Transverse colon (tissue), 4 donors: Measurements from ENCODE around the gene RHOT1. TPM values are rescaled to one million over a fixed set of nuclear protein-coding genes. Genes with fewer than 3 reads are reported as not detected.

ENCODE experiments used
- DNase-seq: peaks from one replicate; pipeline ENCODE4 v3.0.0-alpha.2; 2019
- H3K27ac ChIP-seq, 4 donors: fragments of 200-600 bp; sonication (generic); 2 replicates each; pipeline ENCODE4 v1.5.1; 2016 to 2018; ENCODE audit warnings: inconsistent platforms in 4 of 4
- H3K27me3 ChIP-seq: fragments of 200-600 bp; sonication (generic); 2 replicates; pipeline ENCODE4 v1.5.1; 2017; ENCODE audit warnings: inconsistent platforms
- H3K36me3 ChIP-seq, 4 donors: fragments of 200-600 bp; sonication (generic); 2 replicates each; pipeline ENCODE4 v1.5.1; 2017 to 2019; ENCODE audit warnings: inconsistent platforms in 4 of 4
- H3K4me1 ChIP-seq, 4 donors: fragments of 200-600 bp; sonication (generic); 2 replicates each; pipeline ENCODE4 v1.5.1; 2017 to 2020; ENCODE audit warnings: inconsistent platforms in 4 of 4
- H3K4me3 ChIP-seq, 4 donors: fragments of 200-600 bp; sonication (generic); 1 replicate in 1 of 4; 2 replicates in 3 of 4; pipeline versions ENCODE4 v1.5.1 to v1.6.1; 2017 to 2019; ENCODE audit warnings: inconsistent platforms in 4 of 4
- H3K9me3 ChIP-seq, 2 donors: fragments of 200-600 bp; sonication (generic); 2 replicates each; pipeline ENCODE4 v1.5.1; 2017 to 2019; ENCODE audit warnings: inconsistent platforms in 2 of 2
- EP300 ChIP-seq: sonication (generic); formaldehyde crosslinking; IDR thresholded peaks from one replicate; pipeline ENCODE4 v1.6.1; 2017; ENCODE audit warnings: antibody characterized with exemption, low read depth
- POLR2A ChIP-seq: fragments of 450-650 bp; IDR thresholded peaks from one replicate; pipeline ENCODE4 v1.6.1; 2016; ENCODE audit warnings: antibody characterized with exemption, mild to moderate bottlenecking, moderate library complexity
- POLR2AphosphoS5 ChIP-seq, 3 donors: sonication (generic); formaldehyde crosslinking; IDR thresholded peaks; one replicate each; pipeline ENCODE4 v1.6.1; 2016; ENCODE audit warnings: antibody characterized with exemption in 3 of 3
- WGBS, 2 donors: methylation state at CpG; one replicate each; pipeline ENCODE4 v1.1.5; 2018; ENCODE audit warnings: low coverage in 1 of 2; 5-methylcytosine and 5-hydroxymethylcytosine counted together
- in situ Hi-C, 4 donors: fragments of 200-750 bp; cut with MboI; loops; one replicate each; pipeline versions ENCODE4 v1.15.0 to v1.15.1; 2017; ENCODE audit warnings: low sequenced_read_pairs in 3 of 4, low pct_ligation_motif_present in 1 of 4, low pct_unique_long_range_greater_than_20kb in 1 of 4
- intact Hi-C: fragments of 100-400 bp; cut with DNase I; formaldehyde crosslinking; loops from one replicate; pipeline ENCODE4 v1.15.1; 2023; ENCODE audit warnings: low total_unique reads
- total RNA-seq, 4 donors: library from RNA; depleted of rRNA; stranded (reverse); fragments of >200 nt; gene quantifications; one replicate each; pipeline ENCODE4 v1.1.0, GENCODE V29; 2016
- TF ChIP-seq, protein P1 (sequence below), 5 experiments: fragments of 200-600 bp in 3 of 5; fragments of 450-650 bp in 2 of 5; sonication (generic) in 3 of 5; IDR thresholded peaks; 1 replicate in 2 of 5; 2 replicates in 3 of 5; pipeline ENCODE4 v1.5.1; 2016 to 2017; ENCODE audit warnings: antibody characterized with exemption in 5 of 5, inconsistent platforms in 3 of 5, mild to moderate bottlenecking in 2 of 5, moderate library complexity in 1 of 5

Gene RHOT1
- total RNA-seq, 4 donors from 2014 or later: 10.5 to 43.3 (median 30.8) TPM

- no peak for DNase-seq
- intact Hi-C loops (no loop called here), in situ Hi-C loops (no loop called here)
- Histone ChIP-seq H3K27me3 (no peaks in the 10 kb centered on the region), H3K4me1 (peaks cover 0 to 8% (median 3%) of the 10 kb centered on the region in 4 donors), H3K27ac (no peak overlapping the region), H3K9me3 (no peaks in the 10 kb centered on the region), H3K36me3 (peaks cover 0 to 4% (median 0%) of the 10 kb centered on the region in 4 donors), H3K4me3 (no peak overlapping the region)
- no peak for TF ChIP-seq POLR2AphosphoS5 (IDR thresholded peaks at IDR 0.05)
- TF ChIP-seq, protein P1, sequence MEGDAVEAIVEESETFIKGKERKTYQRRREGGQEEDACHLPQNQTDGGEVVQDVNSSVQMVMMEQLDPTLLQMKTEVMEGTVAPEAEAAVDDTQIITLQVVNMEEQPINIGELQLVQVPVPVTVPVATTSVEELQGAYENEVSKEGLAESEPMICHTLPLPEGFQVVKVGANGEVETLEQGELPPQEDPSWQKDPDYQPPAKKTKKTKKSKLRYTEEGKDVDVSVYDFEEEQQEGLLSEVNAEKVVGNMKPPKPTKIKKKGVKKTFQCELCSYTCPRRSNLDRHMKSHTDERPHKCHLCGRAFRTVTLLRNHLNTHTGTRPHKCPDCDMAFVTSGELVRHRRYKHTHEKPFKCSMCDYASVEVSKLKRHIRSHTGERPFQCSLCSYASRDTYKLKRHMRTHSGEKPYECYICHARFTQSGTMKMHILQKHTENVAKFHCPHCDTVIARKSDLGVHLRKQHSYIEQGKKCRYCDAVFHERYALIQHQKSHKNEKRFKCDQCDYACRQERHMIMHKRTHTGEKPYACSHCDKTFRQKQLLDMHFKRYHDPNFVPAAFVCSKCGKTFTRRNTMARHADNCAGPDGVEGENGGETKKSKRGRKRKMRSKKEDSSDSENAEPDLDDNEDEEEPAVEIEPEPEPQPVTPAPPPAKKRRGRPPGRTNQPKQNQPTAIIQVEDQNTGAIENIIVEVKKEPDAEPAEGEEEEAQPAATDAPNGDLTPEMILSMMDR (IDR thresholded peaks at IDR 0.05): no peak
- TF ChIP-seq EP300: no peak
- no peak for TF ChIP-seq POLR2A
- 78 to 93% methylated on average over 1 to 4 of the region's 4 CpGs for WGBS, 2 donors
Measured at GRCh38 chr17:32157225-32157624, 14.9 kb downstream of the RHOT1 start.

GRCh38 chr17:32158870-32159585, 16.7 kb downstream of the RHOT1 start:
- H3K36me3 ChIP-seq: no peaks in the 10 kb centered on the region
- DNase-seq: no peak
- H3K4me3 ChIP-seq: no peak overlapping the region
- no peaks in the 10 kb centered on the region for H3K27me3 ChIP-seq
- no peak overlapping the region for H3K27ac ChIP-seq
- no peaks in the 10 kb centered on the region for H3K9me3 ChIP-seq
- WGBS, 2 donors: 91% methylated on average over 20 of the region's 20 CpGs; no CpG with 5 or more reads in 1 of the 2 donors
- intact Hi-C loops: no loop called here
- TF ChIP-seq POLR2AphosphoS5 (IDR thresholded peaks at IDR 0.05) (no peak), POLR2A (no peak), EP300 (no peak)
- TF ChIP-seq, protein P1 (IDR thresholded peaks at IDR 0.05): no peak
- in situ Hi-C loops: no loop called here
- peaks cover 0 to 4% (median 2%) of the 10 kb centered on the region in 4 donors for H3K4me1 ChIP-seq

- TF ChIP-seq POLR2AphosphoS5 (IDR thresholded peaks at IDR 0.05): no peak
- TF ChIP-seq EP300: no peak
- TF ChIP-seq, protein P1 (IDR thresholded peaks at IDR 0.05): no peak
- no peak for TF ChIP-seq POLR2A
- intact Hi-C loops: no loop called here
- Histone ChIP-seq H3K9me3 (no peaks in the 10 kb centered on the region), H3K27me3 (no peaks in the 10 kb centered on the region), H3K27ac (no peak overlapping the region), H3K36me3 (no peaks in the 10 kb centered on the region), H3K4me3 (no peak overlapping the region), H3K4me1 (peaks cover 0 to 4% (median 2%) of the 10 kb centered on the region in 4 donors)
- in situ Hi-C loops: no loop called here
- no peak for DNase-seq
- 91% methylated on average over 14 of the region's 18 CpGs; no CpG with 5 or more reads in 1 of the 2 donors for WGBS, 2 donors
Measured at GRCh38 chr17:32159586-32160438, 17.5 kb downstream of the RHOT1 start.

- 93% methylated on average over 9 of the region's 9 CpGs; no CpG with 5 or more reads in 1 of the 2 donors for WGBS, 2 donors
- intact Hi-C loops (no loop called here), in situ Hi-C loops (no loop called here)
- no peaks in the 10 kb centered on the region for H3K27me3 ChIP-seq
- H3K4me1 ChIP-seq: peaks cover 0 to 4% (median 2%) of the 10 kb centered on the region in 4 donors
- no peaks in the 10 kb centered on the region for H3K9me3 ChIP-seq
- H3K4me3 ChIP-seq: no peak overlapping the region
- H3K36me3 ChIP-seq: no peaks in the 10 kb centered on the region
- H3K27ac ChIP-seq: no peak overlapping the region
- no peak for DNase-seq
- TF ChIP-seq, protein P1 (IDR thresholded peaks at IDR 0.05): no peak
- no peak for TF ChIP-seq POLR2AphosphoS5 (IDR thresholded peaks at IDR 0.05)
- no peak for TF ChIP-seq EP300
- no peak for TF ChIP-seq POLR2A
Measured at GRCh38 chr17:32160526-32160925, 18.2 kb downstream of the RHOT1 start.
